T-helper 17 cell (primary cell): ENCODE data around the gene RACK1. TPM values are rescaled to one million over a fixed set of nuclear protein-coding genes. Genes with fewer than 3 reads are reported as not detected.

Source experiments
- ATAC-seq: fragments of 150-1000 bp; cut with Tn5 transposase; 2 replicates; pipeline ENCODE4 v1.10.0; 2021; ENCODE audit warnings: mild to moderate bottlenecking, moderate library complexity
- DNase-seq, 3 donors: peaks; one replicate each; pipeline versions ENCODE4 v3.0.0 to v3.0.0-alpha.2; 2020 to 2021
- H3K9me3 ChIP-seq: one replicate; pipeline ENCODE4 v1.7.0; 2013; ENCODE audit warnings: low read length, mild to moderate bottlenecking; ENCODE audit not compliant: control insufficient read depth, poor library complexity, severe bottlenecking
- H3K27ac Mint-ChIP-seq: one replicate; pipeline ENCODE4 v1.8.0; 2022; ENCODE audit warnings: mild to moderate bottlenecking, moderate library complexity, mixed read lengths
- H3K27me3 Mint-ChIP-seq: one replicate; pipeline ENCODE4 v1.8.0; 2022; ENCODE audit warnings: mixed read lengths
- H3K36me3 Mint-ChIP-seq: one replicate; pipeline ENCODE4 v1.8.0; 2022; ENCODE audit warnings: low read depth, mixed read lengths
- H3K4me1 Mint-ChIP-seq: one replicate; pipeline ENCODE4 v1.8.0; 2022; ENCODE audit warnings: mild to moderate bottlenecking, mixed read lengths
- H3K4me3 Mint-ChIP-seq: one replicate; pipeline ENCODE4 v1.8.0; 2022; ENCODE audit warnings: mild to moderate bottlenecking, moderate library complexity, mixed read lengths
- total RNA-seq, 4 donors: library from RNA in 2 of 4; stranded (reverse) in 2 of 4; gene quantifications; one replicate each; pipeline ENCODE4 v1.2.3 and lab custom pipeline; 2022 to 2026

The RACK1 gene
- total RNA-seq, 2 donors from 2014 or later: 2,138 to 2,163 TPM

DNA sequence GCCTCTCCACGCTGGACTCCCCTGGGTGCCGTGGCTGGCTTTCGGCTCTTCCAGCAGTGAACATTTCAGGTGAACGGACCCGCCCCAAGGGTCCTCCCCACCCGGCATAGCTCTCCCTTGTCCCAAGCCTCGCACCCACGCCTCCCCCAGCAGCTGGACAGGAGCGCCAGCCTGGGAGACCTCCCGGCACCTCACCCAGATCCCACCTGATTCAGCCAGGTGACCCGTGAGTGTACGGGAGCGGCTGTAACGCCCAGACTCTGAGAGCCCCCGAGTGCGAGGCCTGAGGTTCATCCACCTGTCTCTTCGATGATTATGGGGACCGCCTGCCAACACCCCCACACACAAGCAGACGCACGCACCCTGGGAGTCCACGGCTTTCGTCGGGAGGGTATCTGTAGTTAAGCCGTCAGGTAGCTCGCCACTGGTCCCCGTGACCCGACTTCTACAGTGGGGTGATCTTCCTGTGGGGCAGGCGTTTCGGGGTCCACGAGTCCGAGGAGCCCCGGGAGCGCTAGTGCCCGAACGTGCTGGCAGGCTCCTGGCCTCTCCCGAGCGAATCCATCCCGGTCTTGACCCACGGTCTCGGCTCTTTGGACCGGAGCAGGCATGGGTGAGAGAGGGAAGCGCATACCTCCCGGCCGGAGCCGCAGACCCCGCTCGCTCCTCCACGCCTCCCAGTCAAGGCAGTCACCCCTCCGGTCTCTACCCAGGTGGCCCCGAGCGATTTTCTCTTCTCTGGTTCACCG lies 53.6 kb downstream of the RACK1 start:
- peaks cover 45% of the 10 kb centered on the region for H3K4me1 Mint-ChIP-seq
- peak overlapping the region; percentile 92 for H3K4me3 Mint-ChIP-seq
- peak; percentile 8 for ATAC-seq
- peaks cover 4% of the 10 kb centered on the region for H3K27me3 Mint-ChIP-seq
- H3K27ac Mint-ChIP-seq: peak overlapping the region; percentile 96
- no peaks in the 10 kb centered on the region for H3K9me3 ChIP-seq
- no peak for DNase-seq
- peaks cover 2% of the 10 kb centered on the region for H3K36me3 Mint-ChIP-seq

DNA sequence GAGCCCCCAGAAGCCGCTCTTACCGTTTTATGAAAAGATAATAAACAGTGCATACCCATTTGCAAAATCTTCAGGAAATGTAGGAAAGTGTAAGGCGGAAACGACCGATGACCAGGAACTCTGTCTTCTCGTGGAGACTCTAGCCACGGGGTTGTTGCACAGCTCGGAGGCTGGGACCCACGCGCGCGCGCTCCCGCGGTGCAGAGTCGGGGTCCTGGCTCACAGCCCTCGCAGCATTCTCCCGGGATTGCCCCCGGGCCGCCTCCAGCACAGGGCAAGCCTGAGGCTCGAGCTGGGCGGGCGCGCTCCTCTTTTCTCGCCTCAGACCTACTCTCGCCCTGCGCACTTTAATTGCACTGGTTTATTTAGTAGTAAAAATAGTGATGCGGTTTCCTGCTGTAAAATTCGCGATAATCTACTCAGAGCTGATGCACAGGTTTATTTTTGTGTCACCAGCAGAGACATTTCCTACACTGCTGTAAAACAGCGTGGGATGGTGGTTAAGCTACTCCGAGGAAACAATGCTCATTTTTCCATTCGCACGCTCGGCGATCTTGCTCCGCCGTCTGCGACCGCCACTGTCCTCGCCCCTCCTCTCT lies 54.2 kb downstream of the RACK1 start:
- DNase-seq (peak in 2 of 3 donors; percentile 29 to 43), ATAC-seq (peak; percentile 52)
- H3K27me3 Mint-ChIP-seq: peaks cover 4% of the 10 kb centered on the region
- H3K9me3 ChIP-seq: no peaks in the 10 kb centered on the region
- peak overlapping the region; percentile 92 for H3K4me3 Mint-ChIP-seq
- peak overlapping the region; percentile 96 for H3K27ac Mint-ChIP-seq
- H3K36me3 Mint-ChIP-seq: peaks cover 2% of the 10 kb centered on the region
- H3K4me1 Mint-ChIP-seq: peaks cover 49% of the 10 kb centered on the region

DNA sequence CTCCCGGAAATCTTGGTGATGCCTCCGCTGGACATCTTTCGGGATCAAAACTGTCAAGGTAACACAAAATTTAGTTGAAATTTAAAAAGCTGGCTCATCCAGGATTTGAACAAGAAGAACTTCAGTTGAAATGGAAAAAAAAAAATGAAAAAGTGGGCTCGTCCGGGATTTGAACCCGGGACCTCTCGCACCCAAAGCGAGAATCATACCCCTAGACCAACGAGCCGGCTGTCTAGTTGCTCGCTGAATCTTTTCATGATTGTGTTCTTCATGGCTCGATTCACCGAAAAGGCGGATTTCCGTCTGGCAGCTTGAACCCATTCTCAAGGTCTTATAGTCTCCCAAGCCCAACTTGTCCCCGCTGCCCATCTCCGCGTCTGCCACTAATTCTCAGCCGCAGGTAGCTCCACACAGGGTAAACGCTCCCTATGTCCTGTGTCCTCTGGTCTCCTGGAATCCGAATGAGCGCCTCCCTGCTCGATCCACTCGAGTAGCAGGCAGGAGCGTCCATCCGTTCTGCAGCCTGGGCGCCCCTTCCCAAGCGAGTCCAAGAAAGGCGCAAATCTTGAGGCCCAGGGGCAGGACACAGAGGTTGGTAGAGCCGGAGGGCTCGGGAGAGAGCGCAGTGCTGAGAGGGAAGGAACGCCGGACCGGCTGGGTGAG lies 54.9 kb downstream of the RACK1 start:
- H3K4me3 Mint-ChIP-seq: peak overlapping the region; percentile 92
- peak overlapping the region; percentile 96 for H3K27ac Mint-ChIP-seq
- H3K4me1 Mint-ChIP-seq: peaks cover 54% of the 10 kb centered on the region
- ATAC-seq (peak; percentile 1), DNase-seq (peak in 2 of 3 donors; percentile 60 to 64)
- peaks cover 4% of the 10 kb centered on the region for H3K27me3 Mint-ChIP-seq
- H3K36me3 Mint-ChIP-seq: peaks cover 2% of the 10 kb centered on the region
- no peaks in the 10 kb centered on the region for H3K9me3 ChIP-seq

DNA sequence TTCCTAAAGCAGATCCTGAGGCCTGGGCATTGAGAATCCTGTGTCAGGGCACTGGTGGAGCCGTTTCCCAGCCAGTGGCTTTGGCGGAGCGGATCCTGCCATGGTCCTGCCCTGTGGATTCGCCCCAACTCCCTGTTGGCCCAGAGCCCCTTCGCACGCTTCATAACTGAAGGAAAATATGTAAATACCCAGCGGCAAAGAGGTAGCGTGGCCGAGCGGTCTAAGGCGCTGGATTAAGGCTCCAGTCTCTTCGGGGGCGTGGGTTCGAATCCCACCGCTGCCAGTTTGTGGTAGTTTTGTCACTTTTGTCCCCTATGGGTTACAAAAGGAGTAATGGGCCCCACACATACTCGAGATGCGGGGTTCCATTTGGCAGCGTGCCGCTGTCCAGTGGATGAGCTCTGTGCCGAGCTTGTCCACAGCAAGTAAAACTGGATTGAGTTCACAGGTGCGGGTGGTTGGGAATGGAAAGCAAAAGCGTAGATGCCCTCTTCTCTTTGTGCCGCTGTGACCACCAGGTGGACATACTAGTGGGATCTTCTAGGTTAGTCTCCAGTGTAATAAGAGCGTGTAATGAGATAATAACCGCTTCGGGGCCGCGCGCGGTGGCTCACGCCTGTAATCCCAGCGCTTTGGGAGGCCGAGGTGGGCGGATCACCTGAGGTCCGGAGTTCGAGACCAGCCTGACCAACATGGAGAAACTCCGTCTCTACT lies 56.0 kb downstream of the RACK1 start:
- H3K27me3 Mint-ChIP-seq: peaks cover 4% of the 10 kb centered on the region
- peaks cover 2% of the 10 kb centered on the region for H3K36me3 Mint-ChIP-seq
- H3K9me3 ChIP-seq: no peaks in the 10 kb centered on the region
- peaks cover 51% of the 10 kb centered on the region for H3K4me1 Mint-ChIP-seq
- peak overlapping the region; percentile 96 for H3K27ac Mint-ChIP-seq
- ATAC-seq (no peak), DNase-seq (no peak)
- H3K4me3 Mint-ChIP-seq: peak overlapping the region; percentile 92

DNA sequence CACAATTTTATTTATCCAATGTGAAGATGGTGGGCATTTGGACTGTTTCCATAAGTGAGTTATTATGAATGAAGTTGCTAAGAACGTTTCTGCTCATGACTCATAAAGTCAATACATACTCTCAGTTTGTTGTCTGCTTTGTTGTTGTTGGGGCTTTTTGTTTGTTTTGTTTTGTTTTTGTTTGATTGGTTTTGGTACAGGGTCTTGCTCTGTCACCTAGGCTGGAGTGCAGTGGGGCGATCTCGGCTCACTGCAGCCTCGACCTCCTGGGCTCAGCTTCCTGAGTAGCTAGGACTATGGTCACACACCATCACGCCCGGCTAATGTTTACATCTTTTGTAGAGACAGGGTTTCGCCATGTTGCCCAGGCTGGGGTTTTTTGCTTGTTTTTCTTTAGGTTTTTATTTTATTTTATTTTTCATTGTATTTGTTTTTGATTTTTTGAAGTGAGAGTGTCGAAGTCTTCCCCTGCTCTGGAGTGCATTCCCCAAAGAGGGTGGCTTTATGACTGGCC lies 56.7 kb downstream of the RACK1 start:
- Mint-ChIP-seq H3K4me3 (peak overlapping the region; percentile 92), H3K4me1 (peaks cover 50% of the 10 kb centered on the region), H3K27ac (peak overlapping the region; percentile 96), H3K27me3 (peaks cover 4% of the 10 kb centered on the region), H3K36me3 (peaks cover 2% of the 10 kb centered on the region)
- H3K9me3 ChIP-seq: no peaks in the 10 kb centered on the region
- ATAC-seq (no peak), DNase-seq (no peak)

Other genes starting within 250 kb of the RACK1 start
- 1 to 10 TPM in 1 of 2 donors, not detected in 1; 1.8 TPM for gene BTNL9, start 203.6 kb downstream of the RACK1 start, total RNA-seq
- not detected for gene OR2V1, start 112.7 kb downstream of the RACK1 start, total RNA-seq
- gene OR2V2, start 96.3 kb downstream of the RACK1 start, total RNA-seq: not detected
- 1 to 10 TPM; 2.2 to 3.5 TPM for gene TRIM7, start 38.7 kb downstream of the RACK1 start, total RNA-seq
- 10 to 100 TPM; 23.4 to 29.6 TPM for gene TRIM41, start 20.6 kb downstream of the RACK1 start, total RNA-seq
- gene TRIM52, start 17.2 kb upstream of the RACK1 start, total RNA-seq: 10 to 100 TPM; 32.2 to 34.6 TPM
- not detected for gene OR4F3, start 123.4 kb upstream of the RACK1 start, total RNA-seq